C4-2B (cell line): ENCODE results near the gene OSBPL1A.

Experiments used
- CTCF ChIP-seq: fragments of 450-650 bp; conservative IDR thresholded peaks from 2 replicates; pipeline ENCODE4 v1.5.1; 2017; ENCODE audit warnings: mild to moderate bottlenecking
- ZFX ChIP-seq: fragments of 450-650 bp; IDR thresholded peaks from 2 replicates; pipeline ENCODE4 v1.6.1; 2017

- TF ChIP-seq CTCF (no peak), ZFX (no peak)
Measured at GRCh38 chr18:24142376-24142775, 255.2 kb downstream of the OSBPL1A start.
